Heart right ventricle (tissue), 16 donors: ENCODE data around the gene MADD. TPM values are rescaled to one million over a fixed set of nuclear protein-coding genes. Genes with fewer than 3 reads are reported as not detected.

Source experiments
- ATAC-seq, 8 donors: fragments of 200-7000 bp; cut with Tn5 transposase; one replicate each; pipeline ENCODE4 v1.9.1; 2020; ENCODE audit warnings: mild to moderate bottlenecking in 8 of 8, moderate library complexity in 8 of 8, moderate number of reproducible peaks in 1 of 8
- DNase-seq, 2 donors: peaks; one replicate each; pipeline ENCODE4 v3.0.0-alpha.2; 2020
- H3K27ac ChIP-seq, 10 donors: fragments of 200-600 bp; sonication (generic) in 2 of 10; one replicate each; pipeline versions ENCODE4 v1.5.0 to v1.8.0; 2020 to 2022; ENCODE audit warnings: mild to moderate bottlenecking in 3 of 10
- H3K27me3 ChIP-seq, 7 donors: fragments of 200-600 bp; one replicate each; pipeline ENCODE4 v1.8.0; 2021 to 2022; ENCODE audit warnings: mild to moderate bottlenecking in 2 of 7
- H3K36me3 ChIP-seq, 9 donors: fragments of 200-600 bp; sonication (generic) in 1 of 9; one replicate each; pipeline versions ENCODE4 v1.5.0 to v1.8.0; 2020 to 2022; ENCODE audit warnings: mild to moderate bottlenecking in 2 of 9
- H3K4me1 ChIP-seq, 9 donors: fragments of 200-600 bp; sonication (generic) in 1 of 9; one replicate each; pipeline versions ENCODE4 v1.5.0 to v1.8.0; 2020 to 2022; ENCODE audit warnings: mild to moderate bottlenecking in 4 of 9
- H3K4me3 ChIP-seq, 10 donors: fragments of 200-600 bp; sonication (generic) in 2 of 10; one replicate each; pipeline versions ENCODE4 v1.5.0 to v1.8.0; 2020 to 2022; ENCODE audit warnings: mild to moderate bottlenecking in 7 of 10, moderate library complexity in 2 of 10
- H3K9me3 ChIP-seq, 11 donors: fragments of 200-600 bp in 10 of 11; sonication (generic) in 2 of 11; one replicate each; pipeline versions ENCODE4 v1.5.0 to v1.8.0; 2013 to 2022; ENCODE audit warnings: mild to moderate bottlenecking in 2 of 11, control low read depth in 1 of 11, moderate library complexity in 1 of 11
- CTCF ChIP-seq, 9 donors: fragments of 200-600 bp; sonication (generic) in 2 of 9; IDR thresholded peaks; one replicate each; pipeline versions ENCODE4 v1.5.0 to v1.8.0; 2021 to 2022; ENCODE audit warnings: antibody characterized with exemption in 9 of 9, mild to moderate bottlenecking in 5 of 9, moderate library complexity in 1 of 9
- WGBS, 2 donors: extraction: QIAGEN DNeasy Blood & Tissue Kit; methylation state at CpG; one replicate each; pipeline ENCODE4 v1.1.7; 2013; ENCODE audit warnings: inconsistent platforms in 1 of 2; 5-methylcytosine and 5-hydroxymethylcytosine counted together
- intact Hi-C, 10 donors: fragments of 100-400 bp; cut with DNase I; formaldehyde crosslinking; loops; one replicate each; pipeline versions ENCODE4 v1.11.1 to v1.14.2; 2022
- polyA plus RNA-seq, 2 donors: library from polyadenylated mRNA; stranded (reverse); fragments of 200-250 nt; gene quantifications; one replicate each; pipeline ENCODE4 v1.2.3, GENCODE V29; 2013
- total RNA-seq, 10 donors: library from RNA; stranded (reverse); fragmentation: NEBNext Ultra II Directional in 3 of 10; extraction: Animal tissue kit (Norgen Biotek cat#: 25700) in 3 of 10; gene quantifications; one replicate each; pipeline versions ENCODE4 v1.2.1 to v1.2.4, GENCODE V29; 2021 to 2023
- donor health status: Arrhythmogenic right ventricular cardiomyopathy.
- donor health status: ischemic (EF 13 %, LVEDD 7.1; RV severe dilation, severe dysfunction).
- donor health status: healthy with polysubstance abuse.
- donor health status: DM: no; HTN: yes; CAD: no.
- donor health status: DM: no; HTN: no; CAD: no.
- donor health status: ischemic (EF 25% LVEDD 6.9; RV normal size, moderate dysfunction).
- donor health status: ischemic (EF 25% LVEDD 5.7; RV mildly dilated, moderate dysfunction).
- donor health status: healthy.
- donor health status: DM: yes; HTN: yes; CAD: no.
- donor health status: Ischemic cardiomyopathy.
- donor health status: ischemic (EF 35%, LVEDD 5.7; RV mildly dilated, moderate dysfunction).
- donor health status: nonischemic (EF 11% LVEDD 7.7; RV severe dilation, severe dysfunction).
- donor health status: DM: yes; HTN: yes; CAD: no.
- donor health status: PGD.
- donor health status: ischemic (EF 29% LVEDD 5.4; RV normal size, mild dysfunction).
- donor health status: nonischemic (EF 23%, LVEDD 6.1; RV moderate dilation, normal function).

Gene MADD
- total and polyA plus RNA-seq, 12 donors, result 23.8 to 54.8 (median 35.4) TPM

GRCh38 chr11:47264521-47264920 lies 5.4 kb upstream of the MADD start:
- intact Hi-C loops, result loop anchor here in 4 of 10 donors (5.0 to 10.0 kb wide), 4 partner anchors 42 to 93 kb away; partner anchors contain the start of gene ARFGAP2 (in 2 of the 4)
- TF ChIP-seq CTCF (IDR thresholded peaks at IDR 0.05), result no peak
- H3K36me3 ChIP-seq, result peaks cover 0 to 43% (median 6%) of the 10 kb centered on the region in 9 donors
- ATAC-seq (no peak), DNase-seq (no peak)
- H3K9me3 ChIP-seq, result no peaks in the 10 kb centered on the region
- 79 to 84% methylated on average over 4 of the region's 4 CpGs for WGBS, 2 donors
- H3K4me1 ChIP-seq, result peaks cover 12 to 39% (median 24%) of the 10 kb centered on the region in 9 donors
- no peak overlapping the region for H3K27ac ChIP-seq
- H3K27me3 ChIP-seq, result no peaks in the 10 kb centered on the region
- no peak overlapping the region for H3K4me3 ChIP-seq

GRCh38 chr11:47267876-47268275 lies 2.1 kb upstream of the MADD start:
- Histone ChIP-seq H3K9me3 (no peaks in the 10 kb centered on the region), H3K4me1 (peaks cover 10 to 59% (median 40%) of the 10 kb centered on the region in 9 donors), H3K27me3 (no peaks in the 10 kb centered on the region), H3K27ac (peak overlapping the region in 5 of 10 donors; percentile 93 to 99 (median 98)), H3K36me3 (peaks cover 0 to 25% (median 4%) of the 10 kb centered on the region in 9 donors), H3K4me3 (no peak overlapping the region)
- ATAC-seq (no peak), DNase-seq (no peak)
- TF ChIP-seq CTCF (IDR thresholded peaks at IDR 0.05), result no peak
- intact Hi-C loops, result loop anchor here in 2 of 10 donors (5.0 to 10.0 kb wide), 2 partner anchors 91 to 93 kb away; partner anchors contain the start of gene ARFGAP2 (in 2 of the 2)
- 71 to 72% methylated on average over 6 of the region's 6 CpGs for WGBS, 2 donors

DNA sequence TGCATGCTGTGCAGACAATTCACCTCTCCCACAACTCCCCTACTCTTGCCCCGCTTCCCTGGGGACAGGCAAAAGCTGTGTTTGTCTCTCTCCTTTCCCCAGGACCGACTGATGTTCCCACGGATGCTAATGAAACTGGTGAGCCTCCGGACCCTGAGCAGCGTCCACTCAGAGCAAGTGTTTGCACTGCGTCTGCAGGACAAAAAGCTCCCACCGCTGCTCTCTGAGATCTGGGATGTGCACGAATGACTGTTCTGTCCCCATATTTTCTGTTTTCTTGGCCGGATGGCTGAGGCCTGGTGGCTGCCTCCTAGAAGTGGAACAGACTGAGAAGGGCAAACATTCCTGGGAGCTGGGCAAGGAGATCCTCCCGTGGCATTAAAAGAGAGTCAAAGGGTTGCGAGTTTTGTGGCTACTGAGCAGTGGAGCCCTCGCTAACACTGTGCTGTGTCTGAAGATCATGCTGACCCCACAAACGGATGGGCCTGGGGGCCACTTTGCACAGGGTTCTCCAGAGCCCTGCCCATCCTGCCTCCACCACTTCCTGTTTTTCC lies 1.4 kb upstream of the MADD start:
- intact Hi-C loops, result loop anchor here in 2 of 10 donors (5.0 to 10.0 kb wide), 2 partner anchors 91 to 94 kb away; partner anchors contain the start of gene ARFGAP2 (in 2 of the 2)
- peaks cover 10 to 61% (median 45%) of the 10 kb centered on the region in 9 donors for H3K4me1 ChIP-seq
- 58 to 61% methylated on average over 13 of the region's 13 CpGs for WGBS, 2 donors
- TF ChIP-seq CTCF (IDR thresholded peaks at IDR 0.05), result no peak
- H3K27me3 ChIP-seq, result no peaks in the 10 kb centered on the region
- ATAC-seq, result peak in 1 of 8 donors; percentile 0
- no peaks in the 10 kb centered on the region for H3K9me3 ChIP-seq
- peaks cover 0 to 21% (median 0%) of the 10 kb centered on the region in 9 donors for H3K36me3 ChIP-seq
- H3K4me3 ChIP-seq, result peak overlapping the region in 8 of 10 donors; percentile 65 to 91 (median 85)
- DNase-seq, result no peak
- H3K27ac ChIP-seq, result peak overlapping the region; percentile 92 to 99 (median 98)

GRCh38 chr11:47269002-47269828 lies 718 bp upstream of the MADD start:
- Histone ChIP-seq H3K27ac (peak overlapping the region; percentile 92 to 99 (median 98)), H3K27me3 (no peaks in the 10 kb centered on the region), H3K4me1 (peaks cover 10 to 61% (median 49%) of the 10 kb centered on the region in 9 donors), H3K9me3 (no peaks in the 10 kb centered on the region), H3K4me3 (peak overlapping the region; percentile 54 to 91 (median 82)), H3K36me3 (peaks cover 0 to 15% (median 2%) of the 10 kb centered on the region in 9 donors)
- peak; percentile 89 to 95 (median 92) for ATAC-seq
- 2% methylated on average over 51 to 52 of the region's 52 CpGs for WGBS, 2 donors
- intact Hi-C loops, result loop anchor here in 2 of 10 donors (5.0 to 10.0 kb wide), 2 partner anchors 92 to 94 kb away; partner anchors contain the start of gene ARFGAP2 (in 2 of the 2)
- peak; percentile 90 to 91 for DNase-seq
- peak in 4 of 9 donors; percentile 13 to 29 (median 20) for TF ChIP-seq CTCF (IDR thresholded peaks at IDR 0.05)
